AML-193 (cell line): ENCODE measurements around the gene FBLN1.
"Not testable (repeated sequence)": the region's sequence is repeated elsewhere in the genome, so short reads cannot be mapped to it uniquely, and the experiment has no call there.

Experiments used
- DNase-seq, 2 experiments: peaks; one replicate each; lab custom pipeline; 2025; lab: John Stamatoyannopoulos, UW

FBLN1 gene

DNA sequence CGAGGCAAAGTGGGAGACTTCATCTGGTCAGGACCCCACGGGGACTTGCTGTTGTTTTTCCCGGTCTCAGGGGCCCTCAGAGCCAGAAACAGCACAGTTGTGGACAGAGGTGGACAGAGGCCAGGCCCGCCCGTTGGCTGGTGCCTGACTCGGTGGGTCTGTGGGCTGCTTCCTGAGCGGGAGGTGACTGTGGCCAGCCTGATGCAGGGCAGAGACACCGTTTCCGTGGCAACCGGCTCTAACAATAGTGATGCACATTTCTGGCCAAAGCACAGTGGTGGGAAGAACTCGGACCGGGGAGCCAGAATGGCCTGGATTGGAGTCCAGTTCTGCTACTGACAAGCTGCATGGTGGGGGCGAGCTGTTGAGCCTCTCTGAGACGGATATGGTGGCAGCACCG, 110.3 kb downstream of the FBLN1 start:
- no peak for DNase-seq

DNA sequence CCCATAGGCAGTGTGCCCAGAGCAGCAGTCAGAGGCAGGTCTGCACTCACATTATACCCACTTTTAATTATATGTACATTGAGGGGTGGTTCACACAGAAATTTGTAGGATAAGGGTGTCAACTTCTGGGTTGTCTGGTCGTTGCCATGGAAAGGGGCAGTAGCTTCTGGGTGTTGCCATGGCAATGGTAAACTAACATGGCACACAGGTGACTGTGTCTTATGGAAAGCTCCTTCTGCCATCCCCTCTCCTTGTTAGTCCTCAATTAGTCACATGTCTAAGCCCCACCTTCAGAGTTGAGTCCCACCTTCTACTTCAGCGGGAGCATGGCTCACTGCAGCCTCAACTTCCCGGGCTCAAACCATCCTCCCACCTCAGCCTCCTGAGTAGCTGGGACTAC, 112.7 kb downstream of the FBLN1 start:
- DNase-seq = no peak

DNA sequence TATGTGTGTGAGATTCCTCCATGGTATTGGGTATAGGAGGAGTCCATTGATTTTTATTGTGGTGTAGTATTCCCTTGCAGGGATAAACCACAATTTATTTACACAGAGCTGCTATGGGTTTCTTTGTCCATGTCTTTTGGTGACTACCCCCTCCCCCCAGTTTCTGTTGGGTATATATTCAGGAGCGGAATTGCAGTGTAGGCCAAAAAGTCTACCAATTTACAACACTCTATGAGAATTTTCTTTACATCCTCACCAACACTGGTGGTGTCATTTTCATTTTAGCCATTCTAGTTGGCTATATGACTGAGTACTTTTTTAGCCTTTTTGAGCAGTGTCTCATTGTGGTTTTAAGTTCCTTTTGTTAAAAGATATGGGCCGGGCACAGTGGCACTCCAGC, 113.7 kb downstream of the FBLN1 start:
- no peak for DNase-seq

DNA sequence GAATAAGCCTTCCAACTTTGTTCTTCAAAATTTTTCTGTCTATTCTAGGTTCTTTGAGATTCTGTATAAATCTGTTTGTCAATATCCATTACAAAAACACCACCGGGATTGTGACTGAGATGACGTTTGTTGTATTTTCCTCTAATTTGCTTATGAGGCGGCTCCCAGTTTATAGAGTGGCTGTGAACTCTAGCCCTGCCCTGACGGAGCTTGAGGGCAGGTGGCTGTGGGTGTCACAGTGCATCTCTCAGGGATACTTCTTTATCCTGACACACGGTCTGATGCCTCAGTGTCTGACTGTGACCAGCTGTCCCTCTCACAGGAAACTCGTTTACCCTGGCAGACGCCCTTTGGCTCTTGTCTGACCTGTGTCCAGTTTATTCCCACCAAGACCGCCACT, 115.3 kb downstream of the FBLN1 start:
- DNase-seq = no peak

DNA sequence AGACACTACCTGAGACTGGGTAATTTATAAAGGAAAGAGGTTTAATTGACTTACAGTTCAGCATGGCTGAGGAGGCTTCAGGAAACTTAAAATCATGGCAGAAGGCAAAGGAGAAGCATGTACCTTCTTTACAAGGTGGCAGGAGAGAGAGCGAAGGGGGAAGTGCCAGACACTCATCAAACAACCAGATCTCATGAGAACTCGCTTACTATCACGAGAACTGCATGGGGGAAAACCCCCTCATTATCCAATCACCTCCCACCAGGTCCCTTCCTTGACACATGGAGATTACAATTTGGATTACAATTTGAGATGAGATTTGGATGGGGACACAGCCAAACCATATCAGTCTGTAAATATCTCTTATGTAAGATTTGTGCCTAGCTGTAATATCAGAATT, 118.0 kb downstream of the FBLN1 start:
- DNase-seq = no peak

DNA sequence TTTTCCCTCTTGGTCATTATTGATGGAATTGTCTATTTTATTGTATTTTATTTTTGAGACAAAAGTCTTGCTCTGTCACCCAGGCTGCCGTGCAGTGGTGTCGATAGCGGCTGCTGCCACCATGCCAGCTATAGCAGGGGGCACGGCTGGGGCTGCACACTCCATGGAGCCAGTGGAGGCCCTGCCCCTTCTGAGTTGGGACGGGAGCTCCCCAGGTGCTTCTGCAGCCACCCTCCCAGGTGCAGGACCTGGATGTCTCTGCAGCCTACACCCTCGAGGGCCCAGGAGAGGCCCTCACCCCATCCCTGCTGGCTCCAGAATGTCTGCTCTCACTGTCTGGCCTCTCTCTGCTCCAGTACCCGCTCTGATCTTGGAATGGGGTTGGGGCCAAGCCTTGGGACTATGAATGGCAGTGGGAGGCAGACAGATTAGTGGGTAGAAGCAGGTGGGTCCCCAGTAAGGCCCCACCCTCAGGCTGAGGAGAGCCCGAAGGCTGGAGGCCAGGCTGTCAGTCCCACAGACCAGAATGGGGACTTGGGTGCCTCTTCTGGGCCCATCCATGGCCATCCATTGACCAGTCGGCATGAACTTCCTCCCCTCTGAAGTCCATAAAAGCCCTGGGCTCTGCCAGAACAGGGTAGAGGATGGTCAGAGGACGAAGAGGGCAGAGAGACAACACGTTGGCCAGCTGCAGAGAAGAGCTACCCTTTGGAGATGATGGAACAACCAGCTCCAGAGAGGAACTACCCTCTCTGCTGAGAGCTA, 119.3 kb downstream of the FBLN1 start:
- DNase-seq = no peak

DNA sequence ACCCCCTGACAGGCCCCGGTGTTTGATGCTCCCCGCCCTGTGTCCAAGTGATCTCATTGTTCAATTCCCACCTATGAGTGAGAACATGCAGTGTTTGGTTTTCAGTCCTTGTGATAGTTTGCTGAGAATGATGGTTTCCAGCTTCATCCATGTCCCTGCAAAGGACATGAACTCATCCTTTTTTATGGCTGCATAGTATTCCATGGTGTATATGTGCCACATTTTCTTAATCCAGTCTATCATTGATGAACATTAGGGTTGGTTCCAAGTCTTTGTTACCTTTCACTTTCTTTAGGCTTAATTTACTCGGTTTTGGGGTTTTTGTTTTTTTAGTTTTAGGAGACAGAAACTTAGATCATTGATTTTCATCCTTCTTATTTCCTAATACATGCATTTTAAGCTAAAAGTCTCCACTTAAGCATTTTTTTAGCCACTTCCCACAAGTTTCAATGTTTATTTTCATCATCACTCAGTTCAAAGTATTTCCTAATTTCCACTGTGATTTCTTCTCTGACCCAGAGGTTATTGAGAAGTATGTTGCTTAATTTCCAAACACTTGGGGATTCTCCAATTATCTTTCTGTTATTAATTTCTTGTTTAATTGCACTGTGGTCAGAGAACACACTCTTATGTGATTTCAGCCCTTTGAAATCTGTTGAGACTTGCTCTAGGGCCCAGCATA, 120.9 kb downstream of the FBLN1 start:
- not testable (repeated sequence) for DNase-seq

DNA sequence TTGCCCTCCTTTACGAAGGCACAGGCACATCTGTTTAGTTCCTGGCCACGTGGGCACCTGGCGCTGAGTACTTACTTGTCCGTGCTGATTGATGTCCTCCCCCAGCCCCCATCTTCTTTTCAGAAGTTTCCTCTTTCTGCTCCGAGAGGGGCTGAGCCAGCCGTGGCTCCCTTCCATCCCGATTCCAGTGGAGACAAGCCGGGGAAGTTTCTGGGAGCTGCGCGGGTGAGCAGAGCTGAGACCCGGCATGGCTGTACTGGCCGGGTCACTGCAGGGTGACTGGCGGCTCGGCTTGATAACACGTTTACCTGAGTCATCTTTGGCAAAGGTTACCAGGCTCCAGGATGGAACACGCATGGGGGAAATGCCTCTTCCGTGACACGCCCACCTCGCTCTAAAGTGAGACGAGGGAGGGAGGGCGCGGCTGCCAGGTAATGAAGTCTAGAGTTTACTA, 123.5 kb downstream of the FBLN1 start:
- no peak for DNase-seq

DNA sequence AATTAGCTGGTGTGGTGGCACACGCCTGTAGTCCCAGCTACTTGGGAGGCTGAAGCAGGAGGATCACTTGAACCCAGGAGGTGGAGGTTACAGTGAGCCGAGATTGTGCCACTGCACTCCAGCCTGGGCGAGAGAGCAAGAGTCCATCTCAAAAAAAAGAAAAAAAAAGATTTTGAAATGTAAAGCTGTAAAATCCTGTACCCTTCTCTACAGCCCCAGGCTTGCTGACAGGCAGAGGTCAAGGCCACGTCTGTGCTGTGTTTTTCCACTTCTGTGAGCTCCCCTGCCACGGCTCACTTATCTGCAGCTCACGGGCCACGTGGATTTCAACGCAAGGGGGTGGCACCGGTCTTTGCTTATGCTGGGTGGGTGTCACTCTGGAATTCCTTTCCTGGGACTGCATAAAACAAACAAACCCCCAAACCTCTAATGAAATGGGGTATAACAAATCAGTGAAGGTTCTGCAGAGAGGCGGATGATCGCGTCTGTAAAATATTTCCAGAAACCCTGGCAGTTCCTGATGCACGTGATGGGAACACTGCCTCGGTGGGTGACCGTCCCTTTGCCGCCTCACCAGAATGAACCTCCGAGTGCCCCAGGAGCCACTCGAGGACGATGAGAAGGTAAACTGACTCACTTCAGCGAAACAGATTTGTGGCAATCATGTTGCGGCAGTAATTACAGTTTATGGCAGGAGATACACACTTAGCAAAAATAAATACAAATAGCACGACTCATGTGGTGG, 125.0 kb downstream of the FBLN1 start:
- no peak for DNase-seq

DNA sequence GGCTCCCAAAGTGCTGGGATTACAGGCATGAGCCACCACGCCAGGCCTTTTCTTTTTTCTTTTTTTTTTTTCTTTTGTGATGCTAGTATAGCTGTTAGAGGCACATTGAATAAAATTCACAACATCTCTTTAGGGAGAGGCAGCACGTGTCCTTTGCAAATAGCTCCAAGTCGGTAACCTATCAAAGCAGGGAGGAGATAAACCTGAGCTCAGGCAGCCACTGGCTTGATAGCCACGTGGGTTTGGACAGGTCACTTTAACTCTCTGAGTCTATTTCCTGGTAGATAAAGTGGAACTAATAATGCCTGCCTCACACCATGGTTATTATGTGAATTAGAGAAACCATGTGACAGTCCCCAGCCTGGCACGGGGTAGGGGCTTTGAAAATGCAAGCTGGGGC, 125.8 kb downstream of the FBLN1 start:
- no peak for DNase-seq

DNA sequence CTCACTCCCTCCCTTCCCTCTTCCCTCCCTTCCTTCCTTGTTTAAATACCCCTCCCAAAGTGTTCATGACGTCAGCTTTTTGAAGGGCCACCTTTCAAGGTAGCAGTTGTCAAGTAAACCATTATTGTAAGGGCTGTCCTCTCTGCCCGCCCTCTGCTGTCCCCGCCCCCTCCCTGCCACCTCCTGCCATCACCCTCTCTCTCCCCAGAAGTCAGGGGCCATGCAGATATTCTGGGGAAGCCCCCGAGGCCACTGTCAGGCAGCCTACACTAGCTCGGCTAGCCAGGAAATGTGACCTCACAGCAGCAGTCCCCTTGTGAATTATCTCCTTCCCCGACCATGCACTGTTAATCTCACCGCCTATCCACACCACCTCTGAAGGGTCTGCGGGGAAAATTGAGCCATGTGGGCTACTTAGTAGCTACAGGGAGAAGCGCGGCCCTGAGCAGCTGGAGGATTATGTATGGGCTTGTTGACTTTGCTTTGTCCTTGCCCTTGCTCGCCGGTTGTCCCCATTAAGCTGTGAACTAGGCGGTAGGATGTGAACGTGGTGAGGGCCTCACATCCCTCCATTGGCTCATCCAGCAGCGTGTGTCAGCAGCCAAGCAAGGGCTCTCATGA, 126.9 kb downstream of the FBLN1 start:
- no peak for DNase-seq

DNA sequence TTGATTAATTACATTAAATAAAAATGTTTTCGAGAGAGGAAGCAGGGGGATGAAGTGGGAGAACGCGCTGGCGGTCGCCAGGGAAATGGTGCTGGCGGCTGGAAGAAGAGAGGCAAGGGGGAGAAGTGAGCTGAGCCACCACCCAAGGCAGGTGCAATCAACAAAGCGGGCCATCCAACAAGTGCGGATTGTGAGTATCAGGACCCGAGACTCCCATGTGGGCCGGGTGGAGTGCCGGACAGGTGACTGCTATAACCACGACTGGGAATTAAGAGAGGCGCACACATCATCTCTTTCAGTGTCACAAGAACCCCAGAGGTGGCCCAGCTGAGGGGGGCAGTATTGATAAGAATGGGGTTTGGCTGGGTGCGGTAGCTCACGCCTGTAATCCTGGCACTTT, 127.8 kb downstream of the FBLN1 start:
- DNase-seq = no peak

DNA sequence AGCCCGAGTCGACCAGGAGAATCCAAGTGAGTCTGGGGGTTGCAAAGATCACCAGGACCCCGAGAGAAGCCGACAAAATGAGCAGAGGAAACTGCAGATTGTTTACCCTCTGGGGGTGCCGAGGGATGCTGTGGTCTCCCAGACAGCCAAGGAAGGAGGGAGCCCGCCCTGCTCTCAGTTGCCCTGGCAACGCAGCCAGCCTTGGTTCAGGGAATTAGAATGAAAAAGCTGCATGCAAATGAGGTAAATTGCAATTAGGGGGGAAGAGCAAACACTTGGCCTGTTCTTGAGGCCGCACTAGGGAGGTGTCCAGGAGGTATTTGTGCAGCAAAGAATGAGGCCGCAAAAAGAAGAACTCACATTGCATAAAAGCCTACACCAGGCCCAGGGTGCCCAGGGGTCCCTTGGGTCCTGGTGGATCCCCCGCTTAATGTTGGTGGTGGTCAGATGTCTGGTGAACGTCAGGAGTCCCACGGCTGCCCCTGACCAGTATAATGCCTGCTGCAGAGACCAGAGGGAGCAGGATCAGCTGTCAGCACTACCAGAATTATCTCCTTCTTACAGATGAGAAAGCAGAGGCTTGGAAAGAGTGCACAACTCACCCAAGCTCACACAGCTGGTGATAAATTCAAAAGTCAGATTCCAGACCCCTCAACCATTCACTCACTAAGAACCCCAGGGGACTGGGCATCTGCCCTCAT, 128.6 kb downstream of the FBLN1 start:
- no peak for DNase-seq

DNA sequence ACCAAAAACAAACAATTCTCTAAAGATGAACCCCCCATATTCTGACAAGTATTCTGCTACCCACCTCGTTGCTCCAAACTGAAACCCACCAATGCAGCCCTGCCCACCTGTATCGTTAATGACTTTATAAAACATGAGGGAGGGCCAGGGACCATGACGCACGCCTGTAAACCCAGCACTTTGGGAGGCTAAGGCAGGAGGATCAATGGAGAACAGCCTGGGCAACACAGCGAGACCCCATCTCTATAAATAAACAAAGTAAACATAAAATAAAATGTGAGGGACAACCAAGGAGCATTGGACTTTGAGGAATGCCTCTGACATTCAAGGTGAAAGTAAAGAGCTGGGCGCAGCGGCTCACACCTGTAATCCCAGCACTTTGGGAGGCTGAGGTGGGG, 129.2 kb downstream of the FBLN1 start:
- no peak for DNase-seq

DNA sequence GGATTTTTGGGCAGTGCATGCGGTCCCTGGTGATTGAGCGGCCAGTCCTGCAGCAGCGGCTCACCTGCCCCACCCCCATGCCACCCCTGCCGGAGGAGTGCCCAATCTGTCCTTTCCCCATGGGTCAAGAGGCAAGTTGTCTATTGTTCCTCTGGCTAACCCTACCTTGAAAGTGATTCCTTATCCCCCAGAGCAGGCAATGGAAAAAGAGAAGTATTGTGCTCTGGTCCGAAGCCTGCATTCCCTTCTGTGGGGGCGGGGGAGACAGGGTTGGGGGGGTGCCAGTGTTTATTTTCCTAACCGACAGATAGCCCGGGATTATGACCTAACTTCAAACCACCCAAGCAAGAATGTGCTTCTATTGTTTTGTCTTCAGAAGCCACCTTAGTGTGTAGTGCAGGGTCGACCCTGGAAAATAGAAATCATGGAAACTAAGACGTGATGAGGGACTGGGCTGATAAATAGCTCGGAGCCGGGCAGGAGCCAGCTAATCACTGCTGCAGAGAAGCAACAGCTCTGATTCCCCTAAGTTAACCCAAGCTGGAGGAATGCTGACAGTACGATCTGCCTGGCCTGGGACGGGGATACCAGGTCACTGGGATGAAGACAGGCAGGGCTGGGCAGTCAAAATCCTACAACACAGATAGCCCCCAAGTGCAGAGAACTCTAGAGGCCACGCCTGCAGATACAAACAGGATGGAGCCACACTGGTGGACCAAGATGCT, 130.3 kb downstream of the FBLN1 start:
- no peak for DNase-seq

DNA sequence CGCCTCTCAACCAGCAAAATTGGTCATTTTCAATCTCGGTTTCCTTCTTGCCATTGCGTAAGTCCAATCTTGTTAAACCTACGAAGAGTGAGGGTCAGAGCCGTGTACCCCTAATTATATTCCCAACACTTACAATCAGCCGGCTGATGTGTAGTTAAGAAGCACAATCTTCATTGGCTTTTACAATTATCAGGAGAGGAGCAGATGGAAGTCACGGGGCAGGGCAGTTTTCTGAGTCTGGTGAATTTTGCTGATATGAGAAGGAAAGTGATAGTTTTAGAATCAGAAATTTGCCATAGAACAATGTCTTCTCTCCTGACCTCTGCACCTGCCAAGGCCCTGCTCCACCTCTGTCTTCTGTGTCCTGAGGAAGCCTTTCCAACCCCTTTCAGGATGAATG, 134.0 kb downstream of the FBLN1 start:
- no peak for DNase-seq

DNA sequence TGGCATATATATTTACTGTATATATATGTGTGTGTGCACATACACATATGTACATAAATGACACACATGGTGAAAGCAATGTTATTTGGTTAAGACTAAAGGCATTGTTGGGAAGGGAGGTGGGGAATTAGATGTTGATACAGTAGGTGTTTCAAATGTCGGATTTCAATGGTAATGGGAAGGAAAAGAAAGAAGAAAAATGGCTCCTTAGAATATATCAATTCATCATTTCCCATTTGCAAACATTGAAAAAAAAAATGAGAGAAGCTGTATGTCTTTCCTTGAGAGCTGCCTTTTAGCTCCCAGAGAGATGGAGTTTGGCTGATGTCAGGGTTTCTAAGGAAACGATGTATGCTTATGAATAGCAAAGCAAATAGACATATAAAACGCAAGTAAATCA, 135.5 kb downstream of the FBLN1 start:
- DNase-seq = no peak

DNA sequence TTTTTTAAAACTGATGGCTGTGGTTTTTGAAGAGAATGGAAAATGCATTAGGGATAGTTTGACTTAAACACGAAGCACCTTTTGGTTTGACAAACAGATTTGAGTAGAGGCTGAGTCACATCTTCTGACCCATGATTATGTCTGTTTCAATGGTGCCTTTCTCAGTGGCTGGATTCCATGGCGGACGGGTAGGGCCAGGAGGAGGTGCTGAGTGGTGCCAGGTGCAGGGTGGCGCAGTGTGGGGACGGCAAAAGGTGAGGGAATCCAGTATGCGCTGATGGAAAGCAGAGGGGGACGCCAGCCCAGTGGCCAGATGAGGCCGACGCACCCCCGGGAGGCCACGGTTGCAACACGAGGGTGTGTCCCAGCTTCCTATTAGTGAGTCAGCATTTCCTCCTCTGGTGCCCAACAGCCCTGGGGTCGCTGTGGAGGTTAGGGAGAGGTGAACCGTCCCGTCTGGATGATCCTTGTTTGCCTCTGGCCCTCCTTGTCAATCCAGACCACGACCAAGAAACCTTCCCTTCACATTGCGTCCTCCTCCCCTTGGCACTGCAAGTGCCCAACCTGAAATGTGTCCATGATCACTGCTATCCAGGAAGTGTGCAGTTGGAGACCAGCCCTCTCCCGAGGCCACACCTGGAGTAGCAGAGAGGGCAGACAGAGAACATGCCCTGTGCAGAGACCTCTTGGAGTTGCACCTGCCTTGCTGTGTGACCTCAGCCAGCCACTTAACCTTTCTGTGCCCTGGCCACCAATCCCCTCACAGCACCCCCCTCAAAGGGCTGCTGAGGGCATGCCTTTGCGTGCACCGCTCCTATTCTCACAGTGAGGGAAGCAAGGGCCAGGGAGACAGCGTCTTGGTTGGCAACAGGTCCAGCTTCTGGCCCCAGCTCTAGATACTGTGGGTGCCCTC, 136.4 kb downstream of the FBLN1 start:
- DNase-seq = peak; percentile 24 to 63

DNA sequence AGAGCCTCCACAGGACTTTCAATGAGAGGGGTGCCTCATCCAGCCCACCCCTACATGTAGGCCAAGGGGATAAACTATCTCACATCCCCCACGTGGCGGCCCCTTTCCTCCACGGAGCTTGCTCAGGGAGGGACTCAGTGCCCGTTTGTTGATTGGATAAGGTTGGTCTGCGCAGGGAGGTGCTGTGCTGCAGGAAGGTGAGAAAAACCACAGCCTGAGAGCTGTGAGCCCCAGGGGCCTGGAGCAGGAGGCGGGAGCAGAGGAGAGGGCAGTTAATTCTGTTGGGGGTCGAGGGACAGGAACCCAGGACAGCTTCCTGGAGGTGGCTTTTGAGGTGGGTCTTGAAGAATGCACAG, 137.0 kb downstream of the FBLN1 start:
- DNase-seq = no peak

DNA sequence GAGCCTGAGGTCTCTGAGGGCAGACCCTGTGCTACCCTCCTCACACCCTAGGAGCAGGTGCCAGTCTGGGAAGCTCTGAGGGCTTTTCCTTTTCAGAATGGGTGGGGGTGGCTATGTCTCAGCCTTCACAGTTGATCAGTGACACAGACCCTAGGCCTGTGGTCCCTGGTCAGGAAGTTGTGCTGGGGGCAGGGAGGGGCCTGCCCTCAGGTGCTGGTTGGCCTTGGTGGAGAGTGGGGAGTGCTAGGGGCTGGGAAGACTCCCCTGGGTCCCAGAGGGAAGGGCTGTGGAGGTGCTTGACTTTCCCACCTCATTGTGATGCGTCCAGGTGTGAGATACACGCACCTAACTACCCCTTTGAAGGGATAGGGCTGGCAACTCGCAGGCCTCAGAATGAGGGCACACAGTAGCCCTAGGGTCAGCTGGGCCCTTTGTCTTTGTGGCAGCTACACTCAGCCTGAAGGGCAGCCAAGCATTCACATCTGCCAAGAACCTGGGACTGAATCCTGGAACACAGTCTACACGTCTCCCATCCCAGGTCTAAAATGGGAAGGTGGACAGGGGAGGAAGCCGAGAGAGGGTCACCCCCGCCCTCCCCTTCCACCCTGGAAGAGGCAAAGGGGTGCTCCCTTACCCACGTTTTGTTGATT, 137.7 kb downstream of the FBLN1 start:
- DNase-seq = no peak
